HCT116 (cell line): ENCODE measurements around the gene ALDH16A1. TPM values are rescaled to one million over a fixed set of nuclear protein-coding genes. Genes with fewer than 3 reads are reported as not detected.

Experiments used
- ATAC-seq: fragments of 200-7000 bp; cut with Tn5 transposase; 2 replicates; pipeline ENCODE4 v1.9.1; 2020; ENCODE audit warnings: mild to moderate bottlenecking, moderate library complexity
- BruUV-seq: library from RNA; stranded (reverse); fragments of 400-500 nt; replicated peaks from 2 replicates; lab custom pipeline; 2021; lab: Mats Ljungman, UMichigan
- CTCF ChIA-PET: fragments of 300-600 bp; sonication (Branson Sonifier 250); formaldehyde crosslinking; loops from one replicate; lab custom pipeline; 2021; ENCODE audit warnings: antibody characterized with exemption; lab: Charles Lee
- POLR2A ChIA-PET: fragments of 300-600, 350-600 bp; sonication (Branson Sonifier 250); formaldehyde crosslinking; loops from one replicate; lab custom pipeline; 2021; ENCODE audit warnings: antibody characterized with exemption; lab: Charles Lee
- RAD21 ChIA-PET, 2 experiments: fragments of 300-600 bp; sonication (Branson Sonifier 250); formaldehyde crosslinking; loops; one replicate each; lab custom pipeline; 2023; ENCODE audit warnings: low total read pairs in 2 of 2; ENCODE audit not compliant: uncharacterized antibody in 2 of 2, unreplicated experiment in 2 of 2, low non-redundant PET in 1 of 2; lab: Charles Lee
- DNase-seq: peaks from one replicate; pipeline ENCODE4 v3.0.0-alpha.2; 2010; ENCODE audit warnings: low read depth, low spot score
- H2AFZ ChIP-seq: fragments of 200-600 bp; shearing (Covaris generic), sonication (generic); 2 replicates; pipeline ENCODE4 v1.6.1; 2017; ENCODE audit warnings: low read depth, mixed run types, mixed read lengths, antibody characterized with exemption, low read length; ENCODE audit not compliant: poor library complexity, severe bottlenecking
- H3K27ac ChIP-seq: 2 replicates; pipeline ENCODE4 v1.5.1; 2012; ENCODE audit warnings: low read depth, low read length
- H3K27me3 ChIP-seq: fragments of 200-600 bp; sonication (generic); 2 replicates; pipeline ENCODE4 v1.6.1; 2016; ENCODE audit warnings: mixed run types, low read length, mixed read lengths; ENCODE audit not compliant: insufficient read depth
- H3K36me3 ChIP-seq, 2 experiments: fragments of 200-500 bp in 1 of 2; fragments of 200-600 bp in 1 of 2; sonication (Bioruptor generic) in 1 of 2; sonication (generic) in 1 of 2; 2 replicates each; pipeline versions ENCODE4 v1.5.1 to v1.6.1; 2014 to 2016; ENCODE audit warnings: low read length in 2 of 2, inconsistent platforms in 1 of 2, mixed read lengths in 1 of 2, mixed run types in 1 of 2; ENCODE audit not compliant: insufficient read depth in 2 of 2, control insufficient read depth in 1 of 2
- H3K4me1 ChIP-seq, 2 experiments: fragments of 200-600 bp in 1 of 2; sonication (generic) in 1 of 2; 2 replicates each; pipeline versions ENCODE4 v1.5.1 to v1.6.1; 2012 to 2017; ENCODE audit warnings: low read length in 2 of 2, inconsistent platforms in 1 of 2, mild to moderate bottlenecking in 1 of 2, mixed read lengths in 1 of 2, mixed run types in 1 of 2, moderate library complexity in 1 of 2; ENCODE audit not compliant: insufficient read depth in 2 of 2, control insufficient read depth in 1 of 2
- H3K4me2 ChIP-seq: fragments of 200-600 bp; sonication (generic); 2 replicates; pipeline ENCODE4 v1.6.1; 2017; ENCODE audit warnings: mixed run types, low read length, mixed read lengths
- H3K4me3 ChIP-seq, 2 experiments: fragments of 200-600 bp in 1 of 2; sonication (generic) in 1 of 2; replicated peaks in 1 of 2; 2 replicates each; pipeline ENCODE4 v1.5.1; 2011 to 2016; ENCODE audit warnings: low read length in 2 of 2, control low read depth in 1 of 2, low read depth in 1 of 2, mild to moderate bottlenecking in 1 of 2, mixed read lengths in 1 of 2, mixed run types in 1 of 2
- H3K79me2 ChIP-seq: fragments of 200-600 bp; sonication (generic); 2 replicates; pipeline ENCODE4 v1.6.1; 2017; ENCODE audit warnings: mild to moderate bottlenecking, mixed run types, low read length, moderate library complexity, mixed read lengths; ENCODE audit not compliant: insufficient read depth
- H3K9ac ChIP-seq: fragments of 200-600 bp; sonication (generic); 2 replicates; pipeline ENCODE4 v1.6.1; 2016; ENCODE audit warnings: low read length, mixed read lengths
- H3K9me2 ChIP-seq: fragments of 200-600 bp; sonication (generic), shearing (Covaris generic); 2 replicates; pipeline ENCODE4 v1.6.1; 2017; ENCODE audit warnings: mixed run types, mild to moderate bottlenecking, moderate library complexity; ENCODE audit not compliant: insufficient read depth
- H3K9me3 ChIP-seq, 2 experiments: fragments of 200-500 bp in 1 of 2; fragments of 200-600 bp in 1 of 2; sonication (Bioruptor generic) in 1 of 2; sonication (generic) in 1 of 2; 2 replicates each; pipeline ENCODE4 v1.6.1; 2014 to 2017; ENCODE audit warnings: low read length in 2 of 2, mixed read lengths in 2 of 2, inconsistent platforms in 1 of 2, low read depth in 1 of 2, mild to moderate bottlenecking in 1 of 2, mixed run types in 1 of 2, moderate library complexity in 1 of 2; ENCODE audit not compliant: control insufficient read depth in 1 of 2, insufficient read depth in 1 of 2
- H4K20me1 ChIP-seq: fragments of 200-600 bp; sonication (generic), shearing (Covaris generic); 2 replicates; pipeline ENCODE4 v1.6.1; 2017; ENCODE audit warnings: mixed run types, mild to moderate bottlenecking, moderate library complexity; ENCODE audit not compliant: insufficient read depth
- CBX3 ChIP-seq: IDR thresholded peaks from 2 replicates; pipeline ENCODE4 v1.6.1; 2012; ENCODE audit warnings: low read depth
- CTCF ChIP-seq, 3 experiments: fragments of 200-600 bp in 1 of 3; sonication (generic) in 1 of 3; IDR thresholded peaks in 2 of 3; conservative IDR thresholded peaks in 1 of 3; 2 replicates each; pipeline ENCODE4 v1.5.1; 2012 to 2017; ENCODE audit warnings: low read depth in 2 of 3, low read length in 2 of 3, antibody characterized with exemption in 1 of 3, borderline replicate concordance in 1 of 3, control low read depth in 1 of 3, mild to moderate bottlenecking in 1 of 3, mixed read lengths in 1 of 3, mixed run types in 1 of 3, moderate library complexity in 1 of 3; ENCODE audit not compliant: insufficient read depth in 1 of 3
- EZH2phosphoT487 ChIP-seq: fragments of 200-600 bp; IDR thresholded peaks from 2 replicates; pipeline ENCODE4 v1.6.1; 2018; ENCODE audit warnings: antibody characterized with exemption, borderline replicate concordance
- FOSL1 ChIP-seq: IDR thresholded peaks from 2 replicates; pipeline ENCODE4 v1.6.1; 2012; ENCODE audit warnings: low read depth
- JUND ChIP-seq: IDR thresholded peaks from 2 replicates; pipeline ENCODE4 v1.6.1; 2012
- POLR2A ChIP-seq: IDR thresholded peaks from 2 replicates; pipeline ENCODE4 v1.7.0; 2011; ENCODE audit warnings: borderline replicate concordance; ENCODE audit not compliant: insufficient read depth, insufficient read length; ENCODE audit errors: extremely low read depth
- POLR2AphosphoS5 ChIP-seq: IDR thresholded peaks from 2 replicates; pipeline ENCODE4 v1.6.1; 2011; ENCODE audit warnings: mild to moderate bottlenecking, low read depth, low read length, moderate library complexity
- RAD21 ChIP-seq: IDR thresholded peaks from 2 replicates; pipeline ENCODE4 v1.6.1; 2012; ENCODE audit warnings: low read depth, mild to moderate bottlenecking
- SP1 ChIP-seq: IDR thresholded peaks from 2 replicates; pipeline ENCODE4 v1.6.1; 2012; ENCODE audit warnings: low read depth
- TCF7L2 ChIP-seq: IDR thresholded peaks from 2 replicates; pipeline ENCODE4 v1.7.0; 2011; ENCODE audit warnings: borderline replicate concordance, inconsistent platforms; ENCODE audit not compliant: insufficient read depth, insufficient read length; ENCODE audit errors: extremely low read depth
- ZFX ChIP-seq: fragments of 450-650 bp; IDR thresholded peaks from 2 replicates; pipeline ENCODE4 v1.6.1; 2017
- ZNF274 ChIP-seq: fragments of 200-500 bp; sonication (Bioruptor generic); IDR thresholded peaks from 2 replicates; pipeline ENCODE4 v1.6.1; 2014; ENCODE audit warnings: mild to moderate bottlenecking, low read depth, low read length, inconsistent platforms
- intact Hi-C: fragments of 100-400 bp; cut with micrococcal nuclease; formaldehyde crosslinking; loops from 2 replicates; pipeline ENCODE4 v1.10.0; 2022
- total RNA-seq: library from RNA; stranded (reverse); gene quantifications from one replicate; pipeline ENCODE4 v1.2.1, GENCODE V29; 2021; ENCODE audit not compliant: unreplicated experiment
- TF ChIP-seq, protein P1 (sequence below): IDR thresholded peaks from 2 replicates; pipeline ENCODE4 v1.6.1; 2012
- TF ChIP-seq, protein P2 (sequence below): IDR thresholded peaks from 2 replicates; pipeline ENCODE4 v1.6.1; 2012

Gene ALDH16A1
- total RNA-seq, 1 experiment from 2014 or later: 22.8 TPM

DNA sequence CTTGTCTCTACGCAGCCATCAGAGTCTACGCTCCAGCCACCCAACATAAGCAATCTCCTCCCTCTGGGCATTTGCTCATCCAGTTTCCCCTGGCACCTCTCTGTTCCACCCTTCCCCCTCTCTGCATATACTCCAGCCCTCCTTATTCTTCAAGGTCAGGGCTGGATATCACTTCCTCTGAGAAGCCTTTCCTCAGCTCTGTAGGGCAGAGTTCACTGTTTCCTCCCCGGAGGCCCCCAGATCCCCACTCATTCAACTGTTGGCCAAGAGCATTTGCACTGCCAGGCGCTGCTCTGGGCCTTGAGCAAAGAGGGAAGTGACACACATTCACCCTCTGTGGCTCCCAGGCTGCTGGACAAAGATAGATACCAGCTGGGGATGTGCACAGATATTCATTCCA is 62.7 kb downstream of the ALDH16A1 start:
- H3K27ac ChIP-seq: no peak overlapping the region
- no peak overlapping the region for H3K9ac ChIP-seq
- H3K9me2 ChIP-seq: no peaks in the 10 kb centered on the region
- ChIA-PET POLR2A (no interaction called here), RAD21 (no interaction called here), CTCF (no interaction called here)
- no peak overlapping the region for H3K4me2 ChIP-seq
- peaks cover 4 to 13% of the 10 kb centered on the region in 2 experiments; a peak in 3 of 4 replicates for H3K4me1 ChIP-seq
- no peaks in the 10 kb centered on the region for H4K20me1 ChIP-seq
- no peak overlapping the region for H3K4me3 ChIP-seq
- no peaks in the 10 kb centered on the region for H3K36me3 ChIP-seq
- H3K79me2 ChIP-seq: no peaks in the 10 kb centered on the region
- H3K27me3 ChIP-seq: no peaks in the 10 kb centered on the region
- intact Hi-C loops: no loop called here
- H2AFZ ChIP-seq: no peak overlapping the region
- no TSS peak for BruUV-seq
- no peak for ATAC-seq
- H3K9me3 ChIP-seq: no peaks in the 10 kb centered on the region
- TF ChIP-seq SP1 (no peak), FOSL1 (no peak), CTCF (IDR thresholded peaks at IDR 0.05 in 2 of 3, conservative IDR thresholded peaks at IDR 0.05 in 1 of 3; ENCODE audit: borderline replicate concordance in 1 of 3, insufficient read depth in 1 of 3, low read depth in 2 of 3, low read length in 2 of 3) (no peak), RAD21 (no peak), POLR2A (no peak), JUND (no peak), POLR2AphosphoS5 (no peak)
- TF ChIP-seq, protein P1, sequence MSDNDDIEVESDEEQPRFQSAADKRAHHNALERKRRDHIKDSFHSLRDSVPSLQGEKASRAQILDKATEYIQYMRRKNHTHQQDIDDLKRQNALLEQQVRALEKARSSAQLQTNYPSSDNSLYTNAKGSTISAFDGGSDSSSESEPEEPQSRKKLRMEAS: no peak
- TF ChIP-seq, protein P2, sequence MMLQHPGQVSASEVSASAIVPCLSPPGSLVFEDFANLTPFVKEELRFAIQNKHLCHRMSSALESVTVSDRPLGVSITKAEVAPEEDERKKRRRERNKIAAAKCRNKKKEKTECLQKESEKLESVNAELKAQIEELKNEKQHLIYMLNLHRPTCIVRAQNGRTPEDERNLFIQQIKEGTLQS: no peak
- DNase-seq: no peak

DNA sequence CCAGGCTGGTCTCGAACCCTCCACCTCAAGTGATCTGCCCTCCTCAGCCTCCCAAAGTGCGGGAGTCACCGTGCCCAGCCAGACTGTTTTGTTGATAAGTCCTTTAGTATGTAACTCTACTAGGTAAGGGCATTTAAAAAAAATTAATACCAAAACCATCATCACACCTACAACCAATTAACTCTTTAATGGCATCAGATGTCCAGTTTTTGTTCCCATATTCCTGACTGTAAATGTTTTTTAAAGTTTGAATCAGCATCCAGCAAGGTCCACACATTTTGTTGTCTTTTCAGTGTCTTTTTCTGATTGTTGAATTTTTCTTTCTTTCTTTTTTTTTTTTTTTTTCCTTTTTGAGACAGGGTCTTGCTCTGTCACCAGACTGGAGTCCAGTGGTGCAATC is 65.0 kb downstream of the ALDH16A1 start:
- TF ChIP-seq JUND (no peak), ZNF274 (no peak), POLR2AphosphoS5 (no peak), ZFX (no peak), TCF7L2 (no peak), RAD21 (no peak), EZH2phosphoT487 (no peak), CBX3 (no peak)
- TF ChIP-seq, protein P2: no peak
- TF ChIP-seq, protein P1: no peak
- TF ChIP-seq, all 23 proteins: peak for 0
- no peaks in the 10 kb centered on the region for H4K20me1 ChIP-seq
- BruUV-seq: no TSS peak
- H3K36me3 ChIP-seq: no peaks in the 10 kb centered on the region
- ChIA-PET CTCF (no interaction called here), POLR2A (no interaction called here), RAD21 (no interaction called here)
- H3K27ac ChIP-seq: no peak overlapping the region
- H3K27me3 ChIP-seq: no peaks in the 10 kb centered on the region
- H3K9ac ChIP-seq: no peak overlapping the region
- no peak overlapping the region for H2AFZ ChIP-seq
- no peak overlapping the region for H3K4me2 ChIP-seq
- ATAC-seq (no peak), DNase-seq (no peak)
- no peaks in the 10 kb centered on the region for H3K9me2 ChIP-seq
- H3K9me3 ChIP-seq: no peaks in the 10 kb centered on the region
- no peaks in the 10 kb centered on the region for H3K79me2 ChIP-seq
- no peaks in the 10 kb centered on the region for H3K4me1 ChIP-seq
- no peak overlapping the region for H3K4me3 ChIP-seq
- intact Hi-C loops: no loop called here
